Measurements from ENCODE around the gene MAGI1. TPM values are rescaled to one million over a fixed set of nuclear protein-coding genes. Genes with fewer than 3 reads are reported as not detected.
"Not testable (repeated sequence)": the region's sequence is repeated elsewhere in the genome, so short reads cannot be mapped to it uniquely, and the experiment has no call there.

MAGI1 gene
- total and polyA plus RNA-seq, 7 donors = 10.2 to 54.0 (median 29.8) TPM

DNA sequence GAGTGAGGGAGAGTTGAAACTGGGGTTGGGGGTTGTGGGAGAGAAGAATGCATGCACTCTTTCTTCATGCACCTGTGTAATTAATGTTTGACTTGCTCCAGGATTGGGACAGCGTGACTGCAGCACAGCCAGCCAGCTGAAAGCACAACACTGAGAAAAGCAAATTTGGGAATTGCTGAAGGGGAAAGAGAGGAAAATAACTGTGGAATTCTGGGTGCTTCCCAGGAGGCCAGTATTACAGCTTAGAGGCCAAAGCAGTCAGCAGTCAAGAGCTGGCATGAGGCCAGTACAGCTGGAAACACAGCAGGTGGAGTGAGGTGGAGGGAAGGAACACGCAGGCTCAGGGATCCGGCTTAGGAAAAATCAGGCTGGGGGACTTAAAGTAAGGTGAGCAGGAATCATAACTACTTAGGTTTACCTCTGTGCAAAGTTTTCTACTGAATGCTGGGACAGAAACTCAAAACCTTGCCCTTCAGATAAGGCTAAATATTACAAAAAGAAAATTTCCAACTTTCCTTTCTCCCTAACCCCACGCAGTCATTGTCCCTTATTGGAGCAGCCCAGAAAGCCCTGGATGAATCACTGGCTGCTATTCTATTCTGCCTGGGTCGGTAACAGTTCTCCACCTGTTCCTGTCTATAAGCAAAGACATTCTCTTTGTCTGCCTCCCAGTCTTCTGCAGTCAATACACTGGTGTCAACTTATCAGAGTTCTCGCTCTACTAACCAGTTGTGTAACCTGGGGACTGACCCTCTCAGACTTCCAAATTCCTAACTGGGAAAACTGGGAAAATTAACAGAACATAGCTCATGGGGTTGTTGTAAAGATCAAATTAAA is 167.2 kb downstream of the MAGI1 start:
- intact Hi-C loops (cut with DNase I) = no loop called here
- H3K36me3 ChIP-seq = no peaks in the 10 kb centered on the region
- TF ChIP-seq POLR2A (IDR thresholded peaks at IDR 0.05) (no peak), POLR2AphosphoS5 (IDR thresholded peaks at IDR 0.05) (no peak), EP300 (IDR thresholded peaks at IDR 0.05) (no peak)
- TF ChIP-seq, protein P1, sequence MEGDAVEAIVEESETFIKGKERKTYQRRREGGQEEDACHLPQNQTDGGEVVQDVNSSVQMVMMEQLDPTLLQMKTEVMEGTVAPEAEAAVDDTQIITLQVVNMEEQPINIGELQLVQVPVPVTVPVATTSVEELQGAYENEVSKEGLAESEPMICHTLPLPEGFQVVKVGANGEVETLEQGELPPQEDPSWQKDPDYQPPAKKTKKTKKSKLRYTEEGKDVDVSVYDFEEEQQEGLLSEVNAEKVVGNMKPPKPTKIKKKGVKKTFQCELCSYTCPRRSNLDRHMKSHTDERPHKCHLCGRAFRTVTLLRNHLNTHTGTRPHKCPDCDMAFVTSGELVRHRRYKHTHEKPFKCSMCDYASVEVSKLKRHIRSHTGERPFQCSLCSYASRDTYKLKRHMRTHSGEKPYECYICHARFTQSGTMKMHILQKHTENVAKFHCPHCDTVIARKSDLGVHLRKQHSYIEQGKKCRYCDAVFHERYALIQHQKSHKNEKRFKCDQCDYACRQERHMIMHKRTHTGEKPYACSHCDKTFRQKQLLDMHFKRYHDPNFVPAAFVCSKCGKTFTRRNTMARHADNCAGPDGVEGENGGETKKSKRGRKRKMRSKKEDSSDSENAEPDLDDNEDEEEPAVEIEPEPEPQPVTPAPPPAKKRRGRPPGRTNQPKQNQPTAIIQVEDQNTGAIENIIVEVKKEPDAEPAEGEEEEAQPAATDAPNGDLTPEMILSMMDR (IDR thresholded peaks at IDR 0.05) = no peak
- whole genome bisulfite sequencing, 2 donors = 27 to 65% methylated on average over 6 of the region's 6 CpGs
- H3K27me3 ChIP-seq = no peaks in the 10 kb centered on the region
- H3K27ac ChIP-seq = no peak overlapping the region
- peaks cover 0 to 18% (median 7%) of the 10 kb centered on the region in 4 donors for H3K4me1 ChIP-seq
- DNase-seq = peak; percentile 70
- H3K4me3 ChIP-seq = no peak overlapping the region
- no peaks in the 10 kb centered on the region for H3K9me3 ChIP-seq

DNA sequence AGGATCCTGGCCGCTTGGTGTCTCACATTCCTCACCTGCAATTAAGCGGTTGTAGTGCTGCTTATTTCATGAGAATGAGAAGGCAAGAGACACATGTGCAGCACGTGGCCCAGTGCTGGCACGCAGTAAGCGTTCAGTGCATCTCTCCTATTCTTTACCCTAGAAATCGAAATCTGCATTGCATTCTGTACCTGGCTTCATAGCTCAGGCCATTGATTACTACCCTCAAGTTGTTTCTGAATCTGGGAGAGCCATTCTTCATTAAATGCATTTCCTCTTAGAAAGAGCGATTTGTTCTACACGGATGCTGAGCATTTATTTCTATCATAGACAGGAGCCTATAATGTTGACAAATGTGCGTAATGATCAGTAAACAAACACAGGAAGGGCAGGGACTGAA is 168.9 kb downstream of the MAGI1 start:
- no peak overlapping the region for H3K27ac ChIP-seq
- H3K4me3 ChIP-seq = no peak overlapping the region
- no peak for TF ChIP-seq EP300 (IDR thresholded peaks at IDR 0.05)
- TF ChIP-seq POLR2AphosphoS5 (IDR thresholded peaks at IDR 0.05) = no peak
- TF ChIP-seq, protein P1 (IDR thresholded peaks at IDR 0.05) = no peak
- TF ChIP-seq POLR2A (IDR thresholded peaks at IDR 0.05) = no peak
- H3K4me1 ChIP-seq = peaks cover 0 to 18% (median 7%) of the 10 kb centered on the region in 4 donors
- intact Hi-C loops (cut with DNase I) = no loop called here
- H3K9me3 ChIP-seq = no peaks in the 10 kb centered on the region
- H3K27me3 ChIP-seq = no peaks in the 10 kb centered on the region
- no peak for DNase-seq
- 81 to 84% methylated on average over 9 of the region's 9 CpGs for WGBS, 2 donors
- no peaks in the 10 kb centered on the region for H3K36me3 ChIP-seq

DNA sequence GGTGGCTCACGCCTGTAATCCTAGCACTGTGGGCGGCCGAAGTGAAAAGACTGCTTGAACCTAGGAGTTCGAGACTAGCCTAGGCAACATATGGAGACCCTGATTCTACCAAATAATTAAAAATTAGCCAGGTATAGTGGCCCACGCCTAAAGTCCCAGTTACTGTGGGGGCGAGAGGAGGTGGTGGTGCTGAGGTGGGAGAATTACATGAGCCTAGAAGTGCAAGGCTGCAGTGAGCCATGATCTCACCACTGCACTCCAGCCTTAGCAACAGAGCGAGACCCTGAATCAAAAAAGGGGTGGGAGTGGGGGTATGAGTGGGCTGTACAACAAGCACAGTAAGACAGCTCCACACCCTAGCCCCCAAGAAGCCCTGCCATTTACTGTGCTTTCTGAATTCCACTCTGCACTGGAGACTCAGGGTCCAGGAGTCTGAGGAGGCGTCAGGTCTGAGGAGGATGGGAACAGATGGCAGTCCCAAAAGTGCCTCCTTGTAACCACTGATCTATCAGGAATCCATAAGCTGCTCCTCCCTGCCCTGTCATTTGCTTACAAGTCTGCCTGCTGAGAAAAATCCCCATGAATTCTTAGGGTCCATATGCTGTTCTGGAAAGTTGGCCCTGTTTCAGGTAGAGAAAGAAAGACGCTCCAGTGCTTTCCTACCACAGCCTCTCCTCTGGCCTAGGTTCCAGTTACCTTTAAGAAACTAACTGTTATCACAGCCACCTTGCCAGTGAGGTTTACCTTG is 171.1 kb downstream of the MAGI1 start:
- DNase-seq = no peak
- Histone ChIP-seq H3K4me1 (peaks cover 0 to 11% (median 7%) of the 10 kb centered on the region in 4 donors), H3K9me3 (no peaks in the 10 kb centered on the region), H3K36me3 (no peaks in the 10 kb centered on the region), H3K4me3 (no peak overlapping the region), H3K27ac (no peak overlapping the region), H3K27me3 (no peaks in the 10 kb centered on the region)
- intact Hi-C loops (cut with DNase I) = no loop called here
- TF ChIP-seq POLR2A (IDR thresholded peaks at IDR 0.05) = no peak
- TF ChIP-seq EP300 (IDR thresholded peaks at IDR 0.05) = no peak
- WGBS, 2 donors = 94 to 95% methylated on average over 9 of the region's 9 CpGs

DNA sequence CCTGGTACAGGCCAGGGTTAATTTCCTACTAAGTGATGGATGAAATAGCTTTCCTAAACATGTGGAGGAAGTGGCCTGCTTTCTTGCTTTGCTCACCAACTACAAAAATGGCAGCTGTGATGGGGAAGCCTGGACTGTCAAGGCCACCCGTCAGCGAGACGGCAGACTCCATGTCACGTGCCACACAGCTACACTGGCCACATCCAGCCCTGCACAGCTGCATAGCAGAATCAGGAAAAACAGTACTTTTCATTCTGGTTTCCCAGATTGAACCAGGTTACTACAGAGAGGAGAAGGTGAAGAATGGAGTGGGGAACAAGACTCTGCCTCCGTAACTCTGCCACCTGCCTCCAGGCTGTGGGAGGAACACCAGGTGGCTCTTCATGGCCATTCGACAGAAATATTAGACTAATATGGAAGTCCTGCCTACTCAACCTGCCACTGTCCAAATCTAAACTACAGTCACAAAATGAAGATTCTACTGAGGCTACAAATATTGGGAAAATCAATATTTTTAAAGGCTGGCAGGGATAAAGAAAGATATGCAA is 174.3 kb downstream of the MAGI1 start:
- Histone ChIP-seq H3K27me3 (no peaks in the 10 kb centered on the region), H3K4me3 (no peak overlapping the region), H3K36me3 (no peaks in the 10 kb centered on the region), H3K4me1 (no peaks in the 10 kb centered on the region), H3K27ac (no peak overlapping the region), H3K9me3 (no peaks in the 10 kb centered on the region)
- TF ChIP-seq EP300 (IDR thresholded peaks at IDR 0.05) (no peak), POLR2AphosphoS5 (IDR thresholded peaks at IDR 0.05) (no peak), POLR2A (IDR thresholded peaks at IDR 0.05) (no peak)
- no peak for DNase-seq
- 86% methylated on average over 6 of the region's 6 CpGs for WGBS, 2 donors
- intact Hi-C loops (cut with DNase I) = no loop called here

DNA sequence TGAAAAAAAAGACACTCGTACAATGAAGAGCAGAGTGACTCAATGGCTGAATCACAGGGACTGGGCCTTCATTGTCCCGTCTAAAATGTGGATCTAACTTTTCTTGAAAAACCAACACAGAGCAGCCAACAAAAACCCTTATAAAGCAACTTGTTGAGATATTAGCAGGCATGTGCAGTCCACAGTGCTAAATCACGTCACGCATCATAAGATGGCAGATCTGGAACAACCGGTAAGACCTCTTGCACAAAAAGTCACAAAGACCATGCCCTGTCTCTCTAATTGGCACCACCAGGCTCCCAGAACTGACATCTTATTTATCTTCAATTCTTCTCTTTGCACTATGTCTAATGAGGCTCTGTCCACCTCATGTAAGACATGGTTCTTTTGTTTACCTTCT is 177.0 kb downstream of the MAGI1 start:
- H3K27ac ChIP-seq = no peak overlapping the region
- H3K27me3 ChIP-seq = no peaks in the 10 kb centered on the region
- H3K9me3 ChIP-seq = no peaks in the 10 kb centered on the region
- 82 to 83% methylated on average over 5 of the region's 5 CpGs for WGBS, 2 donors
- intact Hi-C loops (cut with DNase I) = no loop called here
- TF ChIP-seq POLR2A (IDR thresholded peaks at IDR 0.05) (no peak), EP300 (IDR thresholded peaks at IDR 0.05) (no peak), POLR2AphosphoS5 (IDR thresholded peaks at IDR 0.05) (no peak)
- TF ChIP-seq, protein P1 (IDR thresholded peaks at IDR 0.05) = no peak
- no peak for DNase-seq
- H3K36me3 ChIP-seq = no peaks in the 10 kb centered on the region
- H3K4me1 ChIP-seq = no peaks in the 10 kb centered on the region
- H3K4me3 ChIP-seq = no peak overlapping the region

DNA sequence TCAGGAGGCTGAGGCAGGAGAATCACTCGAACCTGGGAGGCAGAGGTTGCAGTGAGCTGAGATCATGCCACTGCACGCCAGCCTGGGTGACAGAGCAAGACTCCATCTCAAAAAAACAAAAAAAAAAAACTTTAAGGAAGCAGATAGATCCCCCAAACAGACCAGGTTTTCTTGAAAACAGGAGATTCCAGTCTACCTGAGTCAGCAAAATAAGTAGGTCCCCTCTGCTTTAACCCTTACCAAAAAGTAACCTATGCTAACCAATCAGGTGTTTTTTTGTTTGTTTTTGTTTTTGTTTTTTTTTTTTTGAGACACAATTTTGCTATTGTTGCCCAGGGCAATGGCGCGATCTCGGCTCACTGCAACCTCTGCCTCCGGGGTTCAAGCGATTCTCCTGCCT is 179.1 kb downstream of the MAGI1 start:
- WGBS, 2 donors = 95% methylated on average over 7 of the region's 7 CpGs
- H3K4me3 ChIP-seq; H3K27ac ChIP-seq; H3K27me3 ChIP-seq; intact Hi-C loops (cut with DNase I); H3K9me3 ChIP-seq; DNase-seq; H3K36me3 ChIP-seq; H3K4me1 ChIP-seq: not testable (repeated sequence)
